NK-92 (cell line): Measurements from ENCODE around the gene TMEM222.
"Not testable (repeated sequence)": the region's sequence is repeated elsewhere in the genome, so short reads cannot be mapped to it uniquely, and the experiment has no call there.

Experiments
- DNase-seq: peaks from one replicate; lab custom pipeline; 2025; ENCODE audit not compliant: unreplicated experiment; lab: John Stamatoyannopoulos, UW

TMEM222 gene

GRCh38 chr1:27377760-27378495 lies 56.0 kb downstream of the TMEM222 start:
- DNase-seq: no peak

GRCh38 chr1:27379564-27380122 lies 57.7 kb downstream of the TMEM222 start:
- DNase-seq: no peak

- no peak for DNase-seq
These were observed 58.3 kb downstream of the TMEM222 start for GRCh38 chr1:27380224-27380623.

GRCh38 chr1:27380766-27381733 lies 59.1 kb downstream of the TMEM222 start:
- DNase-seq: no peak

- DNase-seq: no peak
These were observed 60.2 kb downstream of the TMEM222 start for GRCh38 chr1:27381969-27382762.

- no peak for DNase-seq
These were observed 61.2 kb downstream of the TMEM222 start, which contains the start of gene CD164L2 for GRCh38 chr1:27383039-27383605. CD164L2 (minus strand) TSS chr1:27383333; CDS start chr1:27383239, 94 bp downstream.

- DNase-seq: no peak
These were observed 61.7 kb downstream of the TMEM222 start for GRCh38 chr1:27383661-27384060.

GRCh38 chr1:27384797-27385196 lies 62.8 kb downstream of the TMEM222 start:
- not testable (repeated sequence) for DNase-seq
